HG03045 (cell line): ENCODE measurements around the gene MOCOS.

Source experiments
- ATAC-seq: cut with Tn5 transposase; IDR thresholded peaks from one replicate; pipeline ENCODE4 v1.9.1; 2021; ENCODE audit warnings: mild to moderate bottlenecking, moderate library complexity; ENCODE audit not compliant: unreplicated experiment

The MOCOS gene

DNA sequence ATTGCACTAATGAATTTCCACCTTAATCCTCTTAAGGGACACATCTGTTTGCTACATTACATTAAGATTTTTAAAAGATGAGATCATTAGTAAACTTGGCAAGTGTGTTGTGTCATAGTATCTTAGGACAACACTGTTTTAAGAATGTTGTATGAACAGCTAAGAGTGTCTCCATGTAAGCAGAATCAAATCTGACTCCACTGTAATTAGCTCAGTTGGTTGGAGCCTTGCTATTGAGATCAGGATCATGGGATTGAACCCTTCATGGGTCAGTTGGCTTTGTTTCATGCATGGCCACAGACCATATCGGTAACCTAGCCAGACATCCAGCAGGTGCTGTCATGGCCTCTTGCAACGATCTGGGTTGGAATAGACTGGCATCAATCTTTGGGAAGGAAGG is 115.4 kb downstream of the MOCOS start:
- no peak for ATAC-seq

DNA sequence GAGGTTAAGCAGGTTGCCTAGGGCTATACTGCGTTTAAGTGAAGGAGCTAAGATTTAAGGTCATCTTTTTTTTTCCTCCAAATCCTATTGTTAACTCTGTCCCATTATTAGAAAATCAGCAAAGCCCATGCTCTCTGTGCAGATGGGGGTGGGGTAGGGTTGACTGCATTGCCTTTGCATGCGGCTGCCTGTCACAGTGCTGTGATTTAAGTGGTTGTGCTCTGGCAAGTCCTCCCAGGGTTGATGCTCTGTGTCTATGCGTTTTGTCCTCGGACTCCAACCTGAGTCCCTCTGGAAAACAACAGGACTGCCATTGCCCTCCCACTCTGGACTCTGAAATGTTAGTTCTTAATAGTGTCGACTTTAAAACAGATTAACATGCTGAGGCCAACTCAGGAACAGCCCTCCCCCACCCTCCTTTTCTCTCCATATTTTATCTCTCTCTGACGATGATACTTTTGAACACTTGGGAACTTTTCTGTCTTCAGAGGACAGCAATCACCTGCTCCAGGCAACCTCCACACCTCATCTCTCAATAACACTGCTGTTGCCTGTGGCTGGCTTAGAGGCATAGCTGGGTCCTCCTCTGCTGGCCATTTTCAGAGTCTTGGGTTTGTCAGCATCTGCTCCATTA is 116.0 kb downstream of the MOCOS start:
- ATAC-seq, result no peak

DNA sequence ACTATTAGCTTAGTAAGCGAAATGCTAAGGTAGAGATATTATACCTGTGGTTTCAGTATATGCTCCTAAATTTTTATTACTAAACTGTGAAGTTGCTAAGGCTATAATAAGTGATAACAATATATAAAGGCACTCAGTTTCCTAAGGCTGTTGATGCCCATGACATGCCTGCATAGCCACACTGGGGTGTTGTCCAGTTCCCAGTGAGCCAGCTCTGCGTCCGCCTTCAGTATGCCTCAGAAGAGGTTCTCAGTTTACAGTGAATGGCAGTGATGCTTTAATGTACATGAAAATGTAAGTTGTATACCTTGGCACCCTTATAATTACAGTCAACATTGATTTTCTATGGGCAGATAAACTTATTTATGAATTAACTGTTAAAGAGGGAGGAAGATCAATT is 117.4 kb downstream of the MOCOS start:
- no peak for ATAC-seq

DNA sequence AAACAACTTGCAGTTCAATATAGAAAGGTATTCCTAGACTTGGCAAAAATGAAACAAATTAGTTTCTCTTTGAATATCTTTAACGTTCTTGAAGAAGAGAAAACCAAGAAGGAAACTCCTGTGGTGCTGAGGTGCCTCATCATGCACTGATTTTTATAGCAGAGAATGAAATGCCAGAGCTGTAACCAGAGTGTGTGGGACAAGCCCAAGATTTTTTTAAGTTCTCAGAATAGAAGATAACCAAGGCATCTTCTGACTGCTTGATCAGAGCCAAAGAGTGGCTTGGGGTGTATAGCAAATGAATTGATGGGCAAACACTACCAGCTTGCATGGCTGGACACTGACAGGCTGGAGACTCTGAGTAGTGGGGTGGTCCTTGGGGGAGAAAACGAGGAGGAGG is 118.1 kb downstream of the MOCOS start:
- ATAC-seq, result no peak

DNA sequence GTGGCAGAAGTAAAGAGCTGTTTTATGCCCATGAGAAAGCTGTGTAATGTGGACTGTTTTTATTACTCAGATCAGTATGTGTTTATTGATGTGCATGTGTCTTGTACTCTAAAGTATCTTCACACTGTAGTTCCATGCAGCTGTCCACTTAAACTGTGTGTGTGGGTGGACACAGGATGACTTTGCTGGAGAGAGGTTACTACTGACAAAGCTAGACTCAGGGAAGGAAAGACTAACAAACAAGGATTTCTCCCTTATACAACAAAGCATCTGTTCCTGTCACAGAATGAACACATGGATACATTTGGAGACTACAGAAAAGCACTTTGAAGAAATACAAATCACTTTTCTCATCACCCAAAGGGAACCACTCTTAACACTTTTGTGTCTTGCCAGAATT is 120.2 kb downstream of the MOCOS start:
- ATAC-seq, result no peak

DNA sequence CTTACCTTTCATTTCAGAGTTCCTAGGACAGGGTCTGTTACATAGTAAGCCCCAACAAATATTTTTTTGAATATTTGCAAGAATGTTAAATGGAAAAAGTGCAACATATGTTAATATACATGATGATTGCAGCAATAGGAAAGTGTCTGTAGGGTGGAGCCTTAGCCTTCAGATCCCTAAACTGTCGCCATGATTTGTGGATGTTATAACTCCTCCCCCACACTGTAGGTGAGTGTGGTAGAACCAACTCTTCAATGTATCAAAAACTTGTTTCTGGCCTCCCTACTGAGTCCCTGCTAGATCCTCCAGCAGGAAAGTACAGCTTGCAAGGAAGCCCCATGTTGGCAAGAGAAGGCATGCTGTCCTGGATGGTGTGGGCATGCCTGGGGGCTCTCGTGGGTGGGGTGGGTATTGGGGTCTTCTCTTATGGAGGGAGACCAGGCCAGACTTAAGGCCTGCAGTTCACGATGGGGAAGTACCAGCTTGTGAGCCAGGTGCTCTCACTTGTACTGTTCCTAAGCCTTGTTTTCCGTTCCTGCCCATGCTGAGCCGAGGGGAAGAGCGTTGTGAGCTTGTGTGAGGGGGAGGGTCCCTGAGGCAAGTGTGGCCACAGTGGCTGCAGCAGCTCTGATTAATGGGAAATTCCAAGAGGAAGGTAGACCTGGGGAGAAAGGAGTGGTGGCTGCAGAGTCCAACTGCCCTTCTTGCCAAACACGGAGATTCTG is 121.6 kb downstream of the MOCOS start:
- ATAC-seq, result no peak

DNA sequence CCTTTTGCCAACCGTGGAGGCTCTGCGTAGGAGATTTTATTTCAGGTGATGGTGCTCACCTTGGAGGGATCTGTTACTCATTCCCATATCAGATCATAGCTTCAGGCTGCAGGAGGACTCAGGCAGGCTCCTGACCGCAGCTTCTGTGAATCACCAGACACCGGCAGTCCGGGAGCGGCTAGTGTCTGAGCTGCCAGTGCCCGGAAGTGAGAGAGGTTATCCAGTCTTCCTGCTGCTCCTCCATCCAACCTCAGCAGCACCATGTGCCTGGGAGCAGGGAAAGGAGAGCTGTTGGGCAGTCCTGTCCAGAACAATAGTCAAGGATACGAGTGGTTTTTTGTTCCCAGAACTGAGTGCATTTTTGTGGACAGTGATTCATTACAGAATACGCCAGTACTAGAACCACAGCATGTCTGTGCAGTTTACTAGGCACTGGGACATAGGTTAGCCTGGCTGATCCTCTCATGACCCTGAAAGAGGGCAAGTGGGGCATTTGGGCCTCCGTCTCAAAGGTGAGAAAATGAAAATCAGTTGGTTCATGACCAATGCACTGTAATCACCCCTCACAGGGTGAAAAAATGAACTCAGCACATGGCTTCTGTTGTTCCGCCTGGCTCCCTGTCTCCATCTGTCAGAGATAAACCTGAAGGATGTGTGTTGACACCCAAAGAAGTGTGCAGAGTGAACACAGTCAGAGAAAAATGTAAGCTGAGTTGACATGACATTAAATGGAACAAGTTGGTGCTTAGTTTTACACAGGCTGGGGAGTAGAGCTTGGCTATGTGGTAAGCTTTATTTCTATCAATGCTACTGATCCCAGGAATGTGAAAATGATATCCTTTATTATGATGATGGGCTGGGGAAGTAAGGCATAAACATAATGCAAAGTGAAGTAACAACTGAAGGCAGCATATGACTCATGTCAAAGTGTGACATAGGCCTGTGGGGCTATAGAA is 122.4 kb downstream of the MOCOS start:
- no peak for ATAC-seq

DNA sequence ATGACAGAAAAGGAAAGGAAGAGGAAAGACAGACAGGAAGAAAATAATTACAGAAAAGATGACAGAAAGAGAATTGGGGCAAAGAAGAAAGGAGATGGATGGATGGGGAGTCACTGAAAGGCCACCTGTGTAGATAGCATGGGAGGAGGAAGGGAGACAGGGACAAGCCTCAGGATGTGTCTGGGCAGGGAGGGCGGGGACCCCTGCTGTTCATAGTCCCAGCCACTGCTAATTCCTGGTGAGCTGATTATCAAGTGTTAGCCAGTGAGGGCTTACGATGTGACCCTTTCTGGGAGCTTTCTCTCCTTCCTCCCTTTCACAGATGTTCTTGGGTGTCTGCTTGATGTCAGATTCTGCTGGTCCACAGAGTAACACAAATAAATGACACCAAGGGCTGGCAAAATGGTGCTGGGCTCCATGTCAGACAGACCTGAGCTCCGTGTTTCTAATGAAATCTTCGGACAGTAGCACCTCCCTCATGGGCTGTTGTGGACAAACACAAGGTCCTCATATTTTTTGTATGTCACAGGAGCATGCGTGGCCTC is 123.8 kb downstream of the MOCOS start:
- ATAC-seq, result no peak

DNA sequence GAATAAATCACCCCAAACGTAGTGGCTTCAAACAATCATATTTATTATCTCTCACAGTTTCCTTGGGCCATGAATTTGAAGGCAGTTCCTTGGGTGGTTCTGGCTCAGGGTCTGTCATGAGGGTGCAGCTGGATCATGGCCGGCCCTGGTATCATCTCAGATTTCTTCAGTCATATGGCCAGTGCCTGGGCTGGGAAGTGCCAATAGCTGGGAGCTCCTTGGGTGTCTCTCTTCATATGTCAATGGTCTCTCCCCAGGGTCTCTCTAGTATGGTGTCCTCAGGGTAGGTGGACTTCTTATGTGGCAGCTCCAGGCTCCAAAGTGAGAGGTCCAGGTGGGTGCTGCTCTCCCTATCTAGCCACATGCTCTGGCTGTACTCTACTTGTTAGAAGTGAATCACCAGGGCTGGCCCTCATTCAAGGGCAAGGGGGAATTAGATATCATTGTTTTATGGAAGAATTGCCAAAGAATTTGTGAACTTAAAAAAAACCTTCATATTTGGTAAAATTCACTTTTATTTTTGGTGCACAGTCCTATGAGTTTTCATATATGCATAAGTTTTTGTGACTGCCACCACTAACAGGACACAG is 125.6 kb downstream of the MOCOS start:
- ATAC-seq, result no peak

DNA sequence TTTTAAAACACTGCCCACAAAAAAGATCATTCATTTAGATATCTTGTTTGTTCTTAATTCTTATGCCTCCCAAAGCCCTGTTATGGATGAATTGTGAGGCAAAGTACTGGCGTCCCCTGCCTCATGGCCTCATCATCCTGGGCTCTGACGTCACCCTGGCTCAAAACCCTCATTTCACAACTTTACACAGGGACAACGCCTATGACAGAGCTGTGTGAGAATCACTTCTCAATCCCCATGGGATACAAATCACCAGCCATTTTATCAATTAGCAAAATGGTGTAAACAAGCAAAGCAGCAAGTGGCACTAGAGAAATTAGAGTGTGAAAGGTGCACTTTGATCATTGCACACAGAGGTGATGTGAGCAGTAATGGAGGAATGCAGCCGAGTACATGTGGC is 126.8 kb downstream of the MOCOS start:
- no peak for ATAC-seq

DNA sequence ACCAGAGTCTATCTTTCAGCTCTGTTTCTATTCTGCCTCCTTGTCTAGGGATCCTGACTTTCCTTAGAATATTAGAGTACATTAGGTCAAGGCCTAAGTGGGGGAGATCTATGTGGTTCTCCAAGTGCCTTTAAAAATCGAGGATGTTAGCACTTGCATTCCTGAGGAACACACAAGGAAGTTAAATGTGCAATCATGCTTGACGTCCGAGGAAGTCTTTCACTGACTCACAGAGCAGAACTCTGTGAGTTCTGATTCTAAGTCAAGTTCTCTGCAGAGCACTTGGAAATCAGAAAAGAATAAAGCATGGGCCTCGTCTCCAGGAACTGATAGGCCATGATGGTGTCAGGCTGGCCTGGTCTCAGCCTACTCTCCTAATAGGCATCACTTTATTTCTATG is 127.5 kb downstream of the MOCOS start:
- no peak for ATAC-seq

DNA sequence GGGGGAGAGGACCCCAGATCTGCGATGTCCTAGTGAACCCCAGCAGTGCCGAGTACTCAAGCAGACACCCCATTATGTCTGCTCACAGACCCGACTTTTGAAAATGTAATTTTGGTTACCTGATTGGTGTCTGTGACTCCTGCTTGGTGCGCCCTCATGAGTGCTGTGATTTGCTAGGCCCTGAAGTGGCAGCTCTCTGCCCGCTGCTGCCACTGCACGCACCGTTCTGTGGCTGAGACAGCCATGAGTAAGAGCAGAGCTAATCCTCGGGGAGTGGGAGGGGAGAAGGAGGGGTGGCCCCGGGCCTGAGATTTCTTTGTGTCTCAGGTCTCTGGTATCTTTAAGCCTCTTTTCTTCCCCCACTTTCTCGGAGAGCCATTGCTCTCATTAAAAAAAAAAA is 128.4 kb downstream of the MOCOS start:
- no peak for ATAC-seq

DNA sequence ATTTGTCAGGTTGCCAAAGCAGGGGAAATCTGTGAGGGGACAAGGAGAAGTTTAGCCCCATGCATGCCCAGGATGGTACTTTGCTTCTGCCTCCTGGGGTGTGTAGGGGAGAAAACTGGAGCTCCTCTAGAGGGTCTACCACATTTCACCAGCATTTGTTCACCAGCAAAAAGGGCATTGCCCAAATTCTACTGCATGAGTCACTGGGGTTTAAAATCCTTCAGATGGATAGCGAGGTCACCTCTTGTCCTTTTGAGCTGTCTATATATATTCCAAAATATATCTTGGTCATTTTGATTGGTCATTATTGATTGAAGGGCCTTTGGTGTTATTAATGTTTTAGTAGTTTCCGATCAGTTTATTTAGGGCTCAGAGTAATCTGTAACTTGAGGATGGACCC is 128.9 kb downstream of the MOCOS start:
- ATAC-seq, result no peak
